ENCODE measurements around the gene SWI5. TPM values are rescaled to one million over a fixed set of nuclear protein-coding genes. Genes with fewer than 3 reads are reported as not detected.

Gene SWI5
- polyA plus RNA-seq, 3 donors = 14.4 to 18.0 (median 16.2) TPM

DNA sequence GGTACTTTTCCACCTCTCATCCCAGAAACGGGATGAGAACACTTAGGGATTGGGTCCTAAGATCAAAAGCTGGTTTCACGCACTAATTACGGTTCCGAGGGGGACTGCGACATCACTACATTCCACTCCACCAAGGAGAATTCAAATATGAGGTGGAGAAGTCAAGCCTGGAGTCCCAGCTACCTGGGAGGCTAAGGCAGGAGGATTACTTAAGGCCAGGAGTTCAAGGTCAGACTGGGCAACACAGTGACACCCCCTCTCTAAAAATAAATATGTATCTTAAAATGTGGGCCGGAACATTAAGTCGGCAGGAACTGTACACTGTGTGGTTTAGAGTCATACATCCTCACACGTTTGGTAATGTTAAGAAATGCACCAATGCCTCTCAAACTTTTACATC lies 1.8 kb upstream of the SWI5 start:
- Histone ChIP-seq H3K27ac (ENCODE audit: low read depth in 1 of 2, low read length in 2 of 2) (no peak overlapping the region), H3K9me3 (replicated peaks in 1 of 2; ENCODE audit: control insufficient read depth in 1 of 2, insufficient read depth in 1 of 2, low read length in 2 of 2) (no peaks in the 10 kb centered on the region), H3K4me2 (replicated peaks; ENCODE audit: extremely low read depth, low read length, poor library complexity, severe bottlenecking) (no peak overlapping the region), H3K4me1 (ENCODE audit: control insufficient read depth in 1 of 2, insufficient read depth in 2 of 2, low read length in 2 of 2) (peaks cover 20 to 25% of the 10 kb centered on the region in 2 donors), H3K4me3 (replicated peaks in 1 of 3; ENCODE audit: low read depth in 2 of 3, low read length in 3 of 3) (no peak overlapping the region), H4K20me1 (ENCODE audit: insufficient read depth, low read length) (no peaks in the 10 kb centered on the region), H2AFZ (ENCODE audit: insufficient read depth, low read depth, low read length, poor library complexity, severe bottlenecking) (no peak overlapping the region), H3K9ac (ENCODE audit: insufficient read depth, low read length, poor library complexity, severe bottlenecking) (no peak overlapping the region), H3K27me3 (ENCODE audit: control insufficient read depth in 2 of 2, insufficient read depth in 2 of 2, low read length in 2 of 2) (no peaks in the 10 kb centered on the region), H3K36me3 (replicated peaks in 1 of 2; ENCODE audit: control insufficient read depth in 1 of 2, insufficient read depth in 2 of 2, low read length in 2 of 2) (peaks cover 19 to 41% of the 10 kb centered on the region in 2 donors), H3K79me2 (ENCODE audit: insufficient read depth, low read length) (peaks cover 20% of the 10 kb centered on the region)
- DNase-seq = no peak
- intact Hi-C loops (cut with micrococcal nuclease) = no loop called here
- Mint-ChIP-seq H3K36me3 (peaks cover 29 to 40% of the 10 kb centered on the region in 2 donors), H3K9me3 (no peaks in the 10 kb centered on the region), H3K27me3 (ENCODE audit: low read depth in 3 of 3) (peaks cover 0 to 6% (median 0%) of the 10 kb centered on the region in 3 donors), H3K4me1 (peaks cover 23% of the 10 kb centered on the region), H3K27ac (peak overlapping the region in 1 of 7 donors; percentile 95), H3K4me3 (no peak overlapping the region)
- TF ChIP-seq CTCF (IDR thresholded peaks at IDR 0.05) = no peak
- WGBS (ENCODE audit: insufficient coverage) = no CpG with 5 or more reads among the region's 8 CpGs

- Histone ChIP-seq H3K4me2 (replicated peaks; ENCODE audit: extremely low read depth, low read length, poor library complexity, severe bottlenecking) (peak within 1 kb of the TSS; percentile 82), H2AFZ (ENCODE audit: insufficient read depth, low read depth, low read length, poor library complexity, severe bottlenecking) (peak within 1 kb of the TSS; percentile 93), H3K9me3 (replicated peaks in 1 of 2; ENCODE audit: control insufficient read depth in 1 of 2, insufficient read depth in 1 of 2, low read length in 2 of 2) (no peaks in the 10 kb centered on the region), H4K20me1 (ENCODE audit: insufficient read depth, low read length) (no peaks in the 10 kb centered on the region), H3K79me2 (ENCODE audit: insufficient read depth, low read length) (peaks cover 20% of the 10 kb centered on the region), H3K36me3 (replicated peaks in 1 of 2; ENCODE audit: control insufficient read depth in 1 of 2, insufficient read depth in 2 of 2, low read length in 2 of 2) (peaks cover 17 to 34% of the 10 kb centered on the region in 2 donors), H3K4me3 (replicated peaks in 1 of 3; ENCODE audit: low read depth in 2 of 3, low read length in 3 of 3) (peak within 1 kb of the TSS; percentile 61 to 90 (median 88)), H3K4me1 (ENCODE audit: control insufficient read depth in 1 of 2, insufficient read depth in 2 of 2, low read length in 2 of 2) (peaks cover 24 to 28% of the 10 kb centered on the region in 2 donors), H3K27me3 (ENCODE audit: control insufficient read depth in 2 of 2, insufficient read depth in 2 of 2, low read length in 2 of 2) (no peaks in the 10 kb centered on the region), H3K9ac (ENCODE audit: insufficient read depth, low read length, poor library complexity, severe bottlenecking) (peak within 1 kb of the TSS; percentile 91), H3K27ac (ENCODE audit: low read depth in 1 of 2, low read length in 2 of 2) (peak within 1 kb of the TSS; percentile 47 to 91)
- under 1% methylated on average over 56 of the region's 57 CpGs for WGBS (ENCODE audit: insufficient coverage)
- intact Hi-C loops (cut with micrococcal nuclease) = loop anchor here (5.0 kb wide), 2 partner anchors 47 to 97 kb away; partner anchors contain the start of genes COQ4 (in 2 of the 2), TRUB2 (in 2 of the 2) and URM1 (in 1 of the 2)
- no peak for TF ChIP-seq CTCF (IDR thresholded peaks at IDR 0.05)
- Mint-ChIP-seq H3K27ac (peak within 1 kb of the TSS; percentile 91 to 98 (median 94)), H3K36me3 (peaks cover 29 to 37% of the 10 kb centered on the region in 2 donors), H3K4me1 (peaks cover 31% of the 10 kb centered on the region), H3K27me3 (ENCODE audit: low read depth in 3 of 3) (peaks cover 0 to 6% (median 0%) of the 10 kb centered on the region in 3 donors), H3K4me3 (peak within 1 kb of the TSS; percentile 94 to 97), H3K9me3 (no peaks in the 10 kb centered on the region)
- DNase-seq = peak in 1 of 3 donors; percentile 37
These were observed 673 bp upstream of the SWI5 start, which contains the start of gene GOLGA2 for GRCh38 chr9:128275198-128276007. GOLGA2 (minus strand) TSS chr9:128276007; CDS start chr9:128275976, 31 bp downstream.

All from CD14-positive monocyte (primary cell).